ENCODE results near the gene MYBPHL. TPM values are rescaled to one million over a fixed set of nuclear protein-coding genes. Genes with fewer than 3 reads are reported as not detected.

Gene MYBPHL
- total and polyA plus RNA-seq, 2 experiments from 2014 or later, result not detected

DNA sequence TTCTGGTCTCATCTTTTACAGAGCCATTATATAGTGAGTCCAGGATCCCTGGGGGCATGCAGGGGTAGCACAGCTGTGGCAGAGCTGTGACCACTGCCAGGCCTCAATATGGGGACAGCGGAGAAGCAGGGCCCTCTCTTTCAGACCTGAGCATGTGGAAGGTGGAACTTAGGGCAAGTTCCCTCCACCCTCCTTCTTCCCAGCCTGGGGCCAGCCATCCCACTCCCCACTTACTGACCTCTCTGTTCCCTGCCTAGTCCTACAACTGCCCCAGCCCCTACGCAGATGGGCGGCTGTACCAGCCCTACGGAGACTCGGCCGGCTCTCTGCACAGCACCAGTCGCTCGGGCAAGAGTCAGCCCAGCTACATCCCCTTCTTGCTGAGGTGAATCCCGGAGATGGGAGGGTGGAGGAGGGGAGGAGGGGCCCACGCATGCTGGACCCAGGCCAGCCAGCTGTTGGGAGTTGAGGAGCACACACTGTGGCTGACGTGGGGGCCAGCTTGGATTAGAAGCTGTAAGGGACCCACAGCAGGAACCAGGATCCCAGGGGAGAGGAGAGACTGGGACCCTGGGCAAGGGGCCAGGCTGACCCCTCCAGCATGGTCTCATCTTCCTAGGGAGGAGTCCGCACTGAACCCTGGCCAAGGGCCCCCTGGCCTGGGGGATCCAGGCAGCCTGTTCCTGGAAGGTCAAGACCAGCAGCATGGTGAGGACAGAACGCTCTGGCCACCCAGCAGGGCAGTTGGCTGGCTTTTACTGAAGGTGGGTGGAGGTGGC, 34.6 kb downstream of the MYBPHL start:
- H3K27ac Mint-ChIP-seq, result no peak overlapping the region
- H3K4me1 Mint-ChIP-seq, result peaks cover 25% of the 10 kb centered on the region
- no peaks in the 10 kb centered on the region; the same call in 2 of the 3 replicates for H3K9me3 Mint-ChIP-seq
- H3K4me1 ChIP-seq (ENCODE audit: insufficient read depth), result peaks cover 16% of the 10 kb centered on the region
- H4K20me1 ChIP-seq (replicated peaks; ENCODE audit: insufficient read depth), result no peaks in the 10 kb centered on the region
- no peak overlapping the region for H3K4me3 Mint-ChIP-seq
- H3K4me3 ChIP-seq, result no peak overlapping the region
- no peaks in the 10 kb centered on the region for H3K27me3 ChIP-seq (ENCODE audit: insufficient read depth)
- TF ChIP-seq CREB1 (CRISPR knock-in tag; IDR thresholded peaks at IDR 0.05; ENCODE audit: low read depth) (no peak), POLR2AphosphoS5 (IDR thresholded peaks at IDR 0.05; ENCODE audit: low read depth) (no peak), ZNF114 (CRISPR knock-in tag; IDR thresholded peaks at IDR 0.05) (no peak)
- TF ChIP-seq, protein P1, sequence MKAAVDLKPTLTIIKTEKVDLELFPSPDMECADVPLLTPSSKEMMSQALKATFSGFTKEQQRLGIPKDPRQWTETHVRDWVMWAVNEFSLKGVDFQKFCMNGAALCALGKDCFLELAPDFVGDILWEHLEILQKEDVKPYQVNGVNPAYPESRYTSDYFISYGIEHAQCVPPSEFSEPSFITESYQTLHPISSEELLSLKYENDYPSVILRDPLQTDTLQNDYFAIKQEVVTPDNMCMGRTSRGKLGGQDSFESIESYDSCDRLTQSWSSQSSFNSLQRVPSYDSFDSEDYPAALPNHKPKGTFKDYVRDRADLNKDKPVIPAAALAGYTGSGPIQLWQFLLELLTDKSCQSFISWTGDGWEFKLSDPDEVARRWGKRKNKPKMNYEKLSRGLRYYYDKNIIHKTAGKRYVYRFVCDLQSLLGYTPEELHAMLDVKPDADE (IDR thresholded peaks at IDR 0.05), result no peak
- H3F3A ChIP-seq (replicated peaks; ENCODE audit: low read depth), result peaks cover 7% of the 10 kb centered on the region; the same call in 1 of the 2 replicates
- H3K27ac ChIP-seq (ENCODE audit: low read depth), result no peak overlapping the region
- no peak overlapping the region for H3K4me2 ChIP-seq
- DNase-seq (ENCODE audit: low spot score) (no peak), ATAC-seq (no peak)
- H2AFZ ChIP-seq, result no peak overlapping the region
- H3K36me3 Mint-ChIP-seq (ENCODE audit: low read depth), result peaks cover 21% of the 10 kb centered on the region
- H3K36me3 ChIP-seq (ENCODE audit: insufficient read depth), result no peaks in the 10 kb centered on the region
- no peaks in the 10 kb centered on the region for H3K9me2 ChIP-seq (ENCODE audit: insufficient read depth)
- H3K27me3 Mint-ChIP-seq (ENCODE audit: insufficient read depth, low read depth, poor library complexity), result peaks cover 14% of the 10 kb centered on the region
- no peaks in the 10 kb centered on the region for H3K79me2 ChIP-seq (replicated peaks; ENCODE audit: insufficient read depth)

DNA sequence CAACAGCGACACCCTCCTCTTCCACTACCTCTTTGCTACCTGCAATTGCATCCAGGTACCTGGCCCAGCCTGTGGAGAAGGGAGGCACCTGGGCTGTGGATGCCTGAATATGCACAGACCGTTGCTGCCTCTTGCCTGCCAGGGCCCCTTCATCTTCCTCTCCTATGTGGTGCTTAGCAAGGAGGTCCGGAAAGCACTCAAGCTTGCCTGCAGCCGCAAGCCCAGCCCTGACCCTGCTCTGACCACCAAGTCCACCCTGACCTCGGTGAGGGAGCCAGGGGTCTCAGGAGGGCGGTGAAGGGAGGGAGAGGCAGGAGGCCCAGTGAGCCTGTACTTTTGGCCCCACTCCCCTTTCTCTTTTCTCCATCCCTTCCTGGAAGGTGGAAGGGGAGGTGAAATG, 35.4 kb downstream of the MYBPHL start:
- Histone ChIP-seq H3K79me2 (replicated peaks; ENCODE audit: insufficient read depth) (no peaks in the 10 kb centered on the region), H4K20me1 (replicated peaks; ENCODE audit: insufficient read depth) (no peaks in the 10 kb centered on the region), H3K4me1 (ENCODE audit: insufficient read depth) (peaks cover 16% of the 10 kb centered on the region), H2AFZ (no peak overlapping the region), H3K4me2 (no peak overlapping the region), H3K27me3 (ENCODE audit: insufficient read depth) (no peaks in the 10 kb centered on the region), H3K4me3 (no peak overlapping the region), H3F3A (replicated peaks; ENCODE audit: low read depth) (peaks cover 3% of the 10 kb centered on the region; the same call in 1 of the 2 replicates), H3K36me3 (ENCODE audit: insufficient read depth) (no peaks in the 10 kb centered on the region), H3K27ac (ENCODE audit: low read depth) (no peak overlapping the region), H3K9me2 (ENCODE audit: insufficient read depth) (no peaks in the 10 kb centered on the region)
- Mint-ChIP-seq H3K27me3 (ENCODE audit: insufficient read depth, low read depth, poor library complexity) (peaks cover 14% of the 10 kb centered on the region), H3K9me3 (no peaks in the 10 kb centered on the region; the same call in 2 of the 3 replicates), H3K36me3 (ENCODE audit: low read depth) (peaks cover 18% of the 10 kb centered on the region), H3K4me3 (no peak overlapping the region), H3K27ac (no peak overlapping the region), H3K4me1 (peaks cover 22% of the 10 kb centered on the region)
- no peak for ATAC-seq
- no peak for DNase-seq (ENCODE audit: low spot score)
- TF ChIP-seq JUNB (IDR thresholded peaks at IDR 0.05; ENCODE audit: unreplicated experiment), result no peak
- TF ChIP-seq EZH2phosphoT487 (IDR thresholded peaks at IDR 0.05; ENCODE audit: unreplicated experiment), result no peak
- TF ChIP-seq, protein P2, sequence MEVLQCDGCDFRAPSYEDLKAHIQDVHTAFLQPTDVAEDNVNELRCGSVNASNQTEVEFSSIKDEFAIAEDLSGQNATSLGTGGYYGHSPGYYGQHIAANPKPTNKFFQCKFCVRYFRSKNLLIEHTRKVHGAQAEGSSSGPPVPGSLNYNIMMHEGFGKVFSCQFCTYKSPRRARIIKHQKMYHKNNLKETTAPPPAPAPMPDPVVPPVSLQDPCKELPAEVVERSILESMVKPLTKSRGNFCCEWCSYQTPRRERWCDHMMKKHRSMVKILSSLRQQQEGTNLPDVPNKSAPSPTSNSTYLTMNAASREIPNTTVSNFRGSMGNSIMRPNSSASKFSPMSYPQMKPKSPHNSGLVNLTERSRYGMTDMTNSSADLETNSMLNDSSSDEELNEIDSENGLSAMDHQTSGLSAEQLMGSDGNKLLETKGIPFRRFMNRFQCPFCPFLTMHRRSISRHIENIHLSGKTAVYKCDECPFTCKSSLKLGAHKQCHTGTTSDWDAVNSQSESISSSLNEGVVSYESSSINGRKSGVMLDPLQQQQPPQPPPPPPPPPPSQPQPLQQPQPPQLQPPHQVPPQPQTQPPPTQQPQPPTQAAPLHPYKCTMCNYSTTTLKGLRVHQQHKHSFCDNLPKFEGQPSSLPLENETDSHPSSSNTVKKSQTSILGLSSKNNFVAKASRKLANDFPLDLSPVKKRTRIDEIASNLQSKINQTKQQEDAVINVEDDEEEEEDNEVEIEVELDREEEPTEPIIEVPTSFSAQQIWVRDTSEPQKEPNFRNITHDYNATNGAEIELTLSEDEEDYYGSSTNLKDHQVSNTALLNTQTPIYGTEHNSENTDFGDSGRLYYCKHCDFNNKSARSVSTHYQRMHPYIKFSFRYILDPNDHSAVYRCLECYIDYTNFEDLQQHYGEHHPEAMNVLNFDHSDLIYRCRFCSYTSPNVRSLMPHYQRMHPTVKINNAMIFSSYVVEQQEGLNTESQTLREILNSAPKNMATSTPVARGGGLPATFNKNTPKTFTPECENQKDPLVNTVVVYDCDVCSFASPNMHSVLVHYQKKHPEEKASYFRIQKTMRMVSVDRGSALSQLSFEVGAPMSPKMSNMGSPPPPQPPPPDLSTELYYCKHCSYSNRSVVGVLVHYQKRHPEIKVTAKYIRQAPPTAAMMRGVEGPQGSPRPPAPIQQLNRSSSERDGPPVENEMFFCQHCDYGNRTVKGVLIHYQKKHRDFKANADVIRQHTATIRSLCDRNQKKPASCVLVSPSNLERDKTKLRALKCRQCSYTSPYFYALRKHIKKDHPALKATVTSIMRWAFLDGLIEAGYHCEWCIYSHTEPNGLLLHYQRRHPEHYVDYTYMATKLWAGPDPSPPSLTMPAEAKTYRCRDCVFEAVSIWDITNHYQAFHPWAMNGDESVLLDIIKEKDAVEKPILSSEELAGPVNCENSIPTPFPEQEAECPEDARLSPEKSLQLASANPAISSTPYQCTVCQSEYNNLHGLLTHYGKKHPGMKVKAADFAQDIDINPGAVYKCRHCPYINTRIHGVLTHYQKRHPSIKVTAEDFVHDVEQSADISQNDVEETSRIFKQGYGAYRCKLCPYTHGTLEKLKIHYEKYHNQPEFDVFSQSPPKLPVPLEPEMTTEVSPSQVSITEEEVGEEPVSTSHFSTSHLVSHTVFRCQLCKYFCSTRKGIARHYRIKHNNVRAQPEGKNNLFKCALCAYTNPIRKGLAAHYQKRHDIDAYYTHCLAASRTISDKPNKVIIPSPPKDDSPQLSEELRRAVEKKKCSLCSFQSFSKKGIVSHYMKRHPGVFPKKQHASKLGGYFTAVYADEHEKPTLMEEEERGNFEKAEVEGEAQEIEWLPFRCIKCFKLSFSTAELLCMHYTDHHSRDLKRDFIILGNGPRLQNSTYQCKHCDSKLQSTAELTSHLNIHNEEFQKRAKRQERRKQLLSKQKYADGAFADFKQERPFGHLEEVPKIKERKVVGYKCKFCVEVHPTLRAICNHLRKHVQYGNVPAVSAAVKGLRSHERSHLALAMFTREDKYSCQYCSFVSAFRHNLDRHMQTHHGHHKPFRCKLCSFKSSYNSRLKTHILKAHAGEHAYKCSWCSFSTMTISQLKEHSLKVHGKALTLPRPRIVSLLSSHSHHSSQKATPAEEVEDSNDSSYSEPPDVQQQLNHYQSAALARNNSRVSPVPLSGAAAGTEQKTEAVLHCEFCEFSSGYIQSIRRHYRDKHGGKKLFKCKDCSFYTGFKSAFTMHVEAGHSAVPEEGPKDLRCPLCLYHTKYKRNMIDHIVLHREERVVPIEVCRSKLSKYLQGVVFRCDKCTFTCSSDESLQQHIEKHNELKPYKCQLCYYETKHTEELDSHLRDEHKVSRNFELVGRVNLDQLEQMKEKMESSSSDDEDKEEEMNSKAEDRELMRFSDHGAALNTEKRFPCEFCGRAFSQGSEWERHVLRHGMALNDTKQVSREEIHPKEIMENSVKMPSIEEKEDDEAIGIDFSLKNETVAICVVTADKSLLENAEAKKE (CRISPR knock-in tag; IDR thresholded peaks at IDR 0.05), result no peak
- TF ChIP-seq NANOG (IDR thresholded peaks at IDR 0.05; ENCODE audit: borderline replicate concordance), result no peak
- no peak for TF ChIP-seq EZH2 (IDR thresholded peaks at IDR 0.05; ENCODE audit: low read depth, unreplicated experiment)
- TF ChIP-seq CREB1 (CRISPR knock-in tag; IDR thresholded peaks at IDR 0.05; ENCODE audit: low read depth), result no peak
- TF ChIP-seq CTCF (conservative IDR thresholded peaks at IDR 0.05; ENCODE audit: low read depth in 2 of 2), result no peak
- TF ChIP-seq ZNF114 (CRISPR knock-in tag; IDR thresholded peaks at IDR 0.05), result no peak
- no peak for TF ChIP-seq POLR2AphosphoS5 (IDR thresholded peaks at IDR 0.05; ENCODE audit: low read depth)
- TF ChIP-seq, protein P1 (IDR thresholded peaks at IDR 0.05), result no peak

Measured in GM23338 (cell line).